Activated T-cell treated with anti-CD3 and anti-CD28 coated beads, Interleukin-2, amount 50 U/mL, for 4 hours (primary cell): Measurements from ENCODE around the gene ACACA. TPM values are rescaled to one million over a fixed set of nuclear protein-coding genes. Genes with fewer than 3 reads are reported as not detected.

ENCODE experiments used
- ATAC-seq, 2 donors: fragments of 200-7000 bp; cut with Tn5 transposase; one replicate each; pipeline ENCODE4 v1.10.0; 2021
- DNase-seq: peaks from one replicate; pipeline ENCODE4 v3.0.0-alpha.2; 2020
- H3K27me3 Mint-ChIP-seq: one replicate; pipeline ENCODE4 v1.8.0; 2021; ENCODE audit warnings: low read depth, mixed read lengths
- H3K36me3 Mint-ChIP-seq: one replicate; pipeline ENCODE4 v1.8.0; 2022; ENCODE audit warnings: mixed read lengths; ENCODE audit not compliant: insufficient read depth
- H3K4me1 Mint-ChIP-seq: one replicate; pipeline ENCODE4 v1.8.0; 2021; ENCODE audit warnings: low read depth, mixed read lengths
- H3K4me3 Mint-ChIP-seq: one replicate; pipeline ENCODE4 v1.8.0; 2021; ENCODE audit warnings: mild to moderate bottlenecking, moderate library complexity, mixed read lengths
- H3K9me3 Mint-ChIP-seq: one replicate; pipeline ENCODE4 v1.8.0; 2021; ENCODE audit warnings: mixed read lengths
- total RNA-seq, 3 donors: library from RNA; stranded (reverse); gene quantifications; one replicate each; pipeline ENCODE4 v1.2.1, GENCODE V29; 2021

Gene ACACA
- total RNA-seq, 3 donors from 2014 or later: 58.7 to 65.5 (median 61.2) TPM

DNA sequence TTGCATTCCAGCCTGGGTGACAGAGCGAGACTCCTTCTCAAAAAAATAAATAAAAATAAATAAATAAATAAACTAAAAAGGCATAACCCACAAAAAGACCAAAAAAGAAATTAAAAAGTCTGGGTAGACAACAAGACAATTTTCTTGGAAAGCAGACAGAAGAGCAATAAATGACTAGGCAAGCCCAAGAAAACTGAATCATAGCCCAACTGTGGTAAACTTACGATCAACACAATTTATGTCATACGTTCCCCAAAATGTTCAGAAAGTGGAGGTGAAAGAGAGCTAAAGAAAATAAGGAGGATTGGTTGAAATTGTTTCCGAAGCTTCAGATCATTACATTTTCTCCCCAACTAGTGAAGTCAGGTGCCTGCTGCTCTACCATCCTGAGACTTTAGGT lies 62.1 kb downstream of the ACACA start:
- ATAC-seq (no peak), DNase-seq (no peak)
- Mint-ChIP-seq H3K4me3 (no peak overlapping the region), H3K36me3 (peaks cover 12% of the 10 kb centered on the region), H3K9me3 (no peaks in the 10 kb centered on the region), H3K4me1 (no peaks in the 10 kb centered on the region), H3K27me3 (no peaks in the 10 kb centered on the region)

- Mint-ChIP-seq H3K27me3 (no peaks in the 10 kb centered on the region), H3K4me1 (no peaks in the 10 kb centered on the region), H3K4me3 (no peak overlapping the region), H3K36me3 (peaks cover 19% of the 10 kb centered on the region), H3K9me3 (no peaks in the 10 kb centered on the region)
- DNase-seq (no peak), ATAC-seq (no peak)
These were observed 64.0 kb downstream of the ACACA start for GRCh38 chr17:37342589-37342988.

DNA sequence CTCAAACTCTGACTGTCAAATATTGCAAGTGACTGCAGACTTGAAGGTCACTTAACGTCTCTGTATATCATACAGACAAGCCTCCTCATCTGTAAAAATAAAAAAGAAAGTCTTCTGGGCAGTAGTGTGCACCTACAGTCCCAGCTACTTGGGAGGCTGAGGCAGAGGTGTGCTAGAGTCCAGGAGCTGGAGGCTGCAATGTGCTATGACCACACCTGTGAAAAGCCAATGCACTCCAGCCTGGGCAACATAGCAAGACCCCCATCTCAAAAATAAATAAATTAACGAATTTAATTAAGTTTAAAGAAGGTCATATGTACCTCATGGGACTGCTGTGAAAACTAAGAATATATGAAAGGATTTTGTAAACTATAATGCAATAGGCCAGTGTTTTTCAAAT lies 65.8 kb downstream of the ACACA start:
- no peaks in the 10 kb centered on the region for H3K9me3 Mint-ChIP-seq
- H3K27me3 Mint-ChIP-seq: no peaks in the 10 kb centered on the region
- no peak overlapping the region for H3K4me3 Mint-ChIP-seq
- H3K36me3 Mint-ChIP-seq: peaks cover 14% of the 10 kb centered on the region
- H3K4me1 Mint-ChIP-seq: no peaks in the 10 kb centered on the region
- DNase-seq (no peak), ATAC-seq (no peak)

GRCh38 chr17:37339321-37339720 lies 67.3 kb downstream of the ACACA start:
- Mint-ChIP-seq H3K36me3 (peaks cover 14% of the 10 kb centered on the region), H3K4me1 (no peaks in the 10 kb centered on the region), H3K4me3 (no peak overlapping the region), H3K27me3 (no peaks in the 10 kb centered on the region), H3K9me3 (no peaks in the 10 kb centered on the region)
- DNase-seq (no peak), ATAC-seq (no peak)

GRCh38 chr17:37338847-37339246 lies 67.8 kb downstream of the ACACA start:
- DNase-seq (no peak), ATAC-seq (no peak)
- Mint-ChIP-seq H3K4me1 (no peaks in the 10 kb centered on the region), H3K36me3 (peaks cover 14% of the 10 kb centered on the region), H3K9me3 (no peaks in the 10 kb centered on the region), H3K27me3 (no peaks in the 10 kb centered on the region), H3K4me3 (no peak overlapping the region)

- DNase-seq: no peak
- peaks cover 19% of the 10 kb centered on the region for H3K36me3 Mint-ChIP-seq
- no peak for ATAC-seq
- H3K9me3 Mint-ChIP-seq: no peaks in the 10 kb centered on the region
- H3K4me3 Mint-ChIP-seq: no peak overlapping the region
- H3K27me3 Mint-ChIP-seq: no peaks in the 10 kb centered on the region
- no peaks in the 10 kb centered on the region for H3K4me1 Mint-ChIP-seq
These were observed 79.1 kb downstream of the ACACA start for GRCh38 chr17:37327341-37328090.

DNA sequence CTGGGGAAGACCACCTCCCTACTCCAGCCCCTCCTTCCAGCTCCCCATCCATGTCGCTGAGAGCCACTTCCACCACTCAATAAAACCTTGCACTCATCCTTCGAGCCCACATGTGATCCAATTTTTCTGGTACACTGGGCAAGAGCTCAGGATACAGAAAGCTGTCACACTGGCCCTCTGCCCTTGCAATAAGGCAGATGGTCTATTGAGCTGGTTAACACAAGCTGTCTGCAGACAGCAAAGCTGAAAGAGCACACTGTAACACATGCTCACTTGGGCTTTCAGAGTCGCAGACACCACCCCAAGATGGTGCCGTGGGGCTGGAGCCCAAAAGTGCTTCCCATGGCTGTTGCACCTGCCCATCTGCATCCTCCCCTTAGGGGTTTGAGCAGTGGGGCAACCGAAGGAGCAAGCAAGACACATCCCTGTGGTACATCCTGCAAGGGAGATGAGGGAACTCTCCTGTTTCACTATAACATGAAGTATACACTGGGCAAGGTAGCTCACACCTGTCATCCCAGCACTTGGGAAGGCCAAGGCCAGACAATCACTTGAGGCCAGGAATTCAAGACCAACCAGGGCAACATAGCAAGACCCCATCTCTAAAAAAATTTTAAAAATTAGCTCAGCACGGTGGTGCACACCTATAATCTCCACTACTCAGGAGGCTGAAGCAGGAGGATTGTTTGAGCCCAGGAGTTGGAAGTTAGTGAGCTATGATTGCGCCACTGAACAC lies 83.6 kb downstream of the ACACA start:
- H3K36me3 Mint-ChIP-seq: peaks cover 15% of the 10 kb centered on the region
- no peaks in the 10 kb centered on the region for H3K27me3 Mint-ChIP-seq
- no peaks in the 10 kb centered on the region for H3K9me3 Mint-ChIP-seq
- H3K4me3 Mint-ChIP-seq: no peak overlapping the region
- no peaks in the 10 kb centered on the region for H3K4me1 Mint-ChIP-seq
- DNase-seq (no peak), ATAC-seq (no peak)

GRCh38 chr17:37322106-37322505 lies 84.5 kb downstream of the ACACA start:
- H3K27me3 Mint-ChIP-seq: no peaks in the 10 kb centered on the region
- no peaks in the 10 kb centered on the region for H3K4me1 Mint-ChIP-seq
- no peak overlapping the region for H3K4me3 Mint-ChIP-seq
- no peak for DNase-seq
- no peak for ATAC-seq
- H3K36me3 Mint-ChIP-seq: peaks cover 11% of the 10 kb centered on the region
- no peaks in the 10 kb centered on the region for H3K9me3 Mint-ChIP-seq

GRCh38 chr17:37318931-37319594 lies 87.6 kb downstream of the ACACA start:
- Mint-ChIP-seq H3K27me3 (no peaks in the 10 kb centered on the region), H3K4me1 (no peaks in the 10 kb centered on the region), H3K9me3 (no peaks in the 10 kb centered on the region), H3K36me3 (peaks cover 13% of the 10 kb centered on the region), H3K4me3 (no peak overlapping the region)
- ATAC-seq (no peak), DNase-seq (no peak)

DNA sequence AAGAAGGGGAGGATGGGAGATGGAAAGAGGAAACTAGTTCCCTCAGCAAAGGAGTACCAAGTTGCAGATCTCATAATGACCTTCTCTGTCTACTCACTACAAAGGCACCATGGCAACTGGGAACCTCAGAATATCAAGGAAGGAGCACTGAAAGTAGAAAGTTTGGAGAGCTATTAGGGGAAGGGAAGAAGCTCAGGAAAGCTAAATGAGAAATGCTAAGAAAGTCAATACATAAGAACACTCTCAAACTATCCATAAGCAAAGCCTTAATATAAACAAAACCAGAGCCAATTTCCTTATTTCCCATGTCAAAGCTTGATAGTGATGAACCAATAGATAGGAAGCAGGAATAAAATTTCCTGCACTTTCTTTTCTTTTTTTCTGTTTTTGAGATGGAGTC lies 88.8 kb downstream of the ACACA start:
- Mint-ChIP-seq H3K9me3 (no peaks in the 10 kb centered on the region), H3K36me3 (peaks cover 11% of the 10 kb centered on the region), H3K27me3 (no peaks in the 10 kb centered on the region), H3K4me1 (no peaks in the 10 kb centered on the region), H3K4me3 (no peak overlapping the region)
- DNase-seq (no peak), ATAC-seq (no peak)

- no peak for ATAC-seq
- H3K27me3 Mint-ChIP-seq: no peaks in the 10 kb centered on the region
- H3K36me3 Mint-ChIP-seq: peaks cover 13% of the 10 kb centered on the region
- no peak for DNase-seq
- no peaks in the 10 kb centered on the region for H3K4me1 Mint-ChIP-seq
- no peaks in the 10 kb centered on the region for H3K9me3 Mint-ChIP-seq
- no peak overlapping the region for H3K4me3 Mint-ChIP-seq
These were observed 91.0 kb downstream of the ACACA start for GRCh38 chr17:37315601-37316000.

GRCh38 chr17:37312137-37312923 lies 94.3 kb downstream of the ACACA start:
- DNase-seq: no peak
- no peak for ATAC-seq
- Mint-ChIP-seq H3K4me3 (no peak overlapping the region), H3K9me3 (no peaks in the 10 kb centered on the region), H3K27me3 (no peaks in the 10 kb centered on the region), H3K36me3 (peaks cover 13% of the 10 kb centered on the region), H3K4me1 (no peaks in the 10 kb centered on the region)

GRCh38 chr17:37310940-37311339 lies 95.7 kb downstream of the ACACA start:
- no peaks in the 10 kb centered on the region for H3K9me3 Mint-ChIP-seq
- no peaks in the 10 kb centered on the region for H3K27me3 Mint-ChIP-seq
- DNase-seq: no peak
- H3K4me3 Mint-ChIP-seq: no peak overlapping the region
- no peak for ATAC-seq
- no peaks in the 10 kb centered on the region for H3K4me1 Mint-ChIP-seq
- peaks cover 7% of the 10 kb centered on the region for H3K36me3 Mint-ChIP-seq

DNA sequence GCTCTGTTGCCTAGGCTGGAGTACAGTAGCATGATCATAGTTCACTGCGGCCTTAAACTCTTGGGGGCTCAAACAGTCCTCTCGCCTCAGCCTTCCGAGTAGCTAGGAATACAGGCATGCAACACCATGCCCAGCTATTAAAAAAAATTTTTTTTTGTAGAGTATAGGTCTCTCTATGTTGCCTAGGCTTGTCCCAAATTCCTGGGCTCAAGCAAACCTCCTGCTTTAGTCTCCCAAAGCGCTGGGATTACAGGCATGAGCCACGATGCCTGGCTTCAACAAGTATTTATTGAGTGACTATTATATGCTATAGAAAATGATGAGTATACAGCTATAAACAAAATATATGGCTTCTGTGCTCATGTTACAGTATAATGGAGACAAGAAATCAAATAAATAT lies 97.6 kb downstream of the ACACA start:
- Mint-ChIP-seq H3K27me3 (no peaks in the 10 kb centered on the region), H3K36me3 (peaks cover 7% of the 10 kb centered on the region), H3K4me1 (no peaks in the 10 kb centered on the region), H3K9me3 (no peaks in the 10 kb centered on the region), H3K4me3 (no peak overlapping the region)
- no peak for ATAC-seq
- no peak for DNase-seq
